ENCODE measurements around the gene SMAP2.
A peak's percentile ranks its signal among the peaks of the same experiment; 100 is the strongest.
"Not testable (repeated sequence)": the region's sequence is repeated elsewhere in the genome, so short reads cannot be mapped to it uniquely, and the experiment has no call there.

The SMAP2 gene

DNA sequence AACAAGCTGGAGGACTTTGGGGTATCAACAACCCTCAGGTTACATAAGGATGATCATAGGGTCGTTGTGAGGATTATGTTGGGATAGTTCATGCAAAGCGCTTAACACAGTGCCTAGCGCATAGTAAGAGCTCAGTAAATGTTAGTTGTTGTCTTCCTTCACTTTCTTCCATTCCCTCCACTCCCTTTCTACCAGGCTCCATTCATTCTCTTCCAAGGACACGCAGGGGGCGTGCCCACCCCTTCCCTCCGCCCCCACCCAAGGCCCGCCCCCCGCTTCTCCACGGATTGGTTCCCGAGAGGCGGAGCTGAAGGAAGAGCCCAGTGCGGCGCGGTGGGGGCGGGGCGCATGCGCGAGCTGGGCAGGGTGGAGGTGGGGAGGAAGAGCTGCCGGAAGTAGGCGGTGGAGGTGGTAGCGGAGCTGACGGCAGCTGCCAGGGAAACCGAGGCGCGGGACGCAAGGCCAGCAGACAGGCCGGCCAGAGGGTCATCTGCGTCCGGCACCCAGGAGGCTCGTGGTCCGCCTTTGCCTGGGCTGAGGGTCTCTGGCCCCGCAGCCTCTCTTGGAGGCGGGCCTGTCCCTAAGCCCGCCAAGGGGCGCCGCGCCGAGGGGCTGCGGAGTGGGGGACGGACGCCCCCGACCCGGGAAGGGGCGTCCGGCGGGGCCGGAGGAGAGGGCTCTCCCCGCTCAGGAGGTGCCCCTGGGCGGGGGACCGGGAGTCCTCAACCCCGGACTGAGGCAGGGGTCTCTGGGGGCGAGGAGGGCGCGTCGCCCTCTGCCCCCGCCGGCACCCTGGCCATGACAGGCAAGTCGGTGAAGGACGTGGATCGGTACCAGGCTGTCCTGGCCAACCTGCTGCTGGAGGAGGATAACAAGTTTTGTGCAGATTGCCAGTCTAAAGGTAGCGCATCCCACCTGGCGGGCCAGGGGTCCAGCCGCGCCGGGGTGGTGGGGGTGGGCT, at the start of gene SMAP2:
Gene SMAP2 (plus strand): TSS at position 405 of the 961 bp plus-strand sequence. CDS start 394 bp downstream, at position 799.
- peak; percentile 77 for DNase-seq

- not testable (repeated sequence) for DNase-seq
Observed at GRCh38 chr1:40331403-40331802, 42.1 kb upstream of the SMAP2 start.

GRCh38 chr1:40332695-40333094, 40.8 kb upstream of the SMAP2 start:
- no peak for DNase-seq

- no peak for DNase-seq
Observed at GRCh38 chr1:40337443-40337842, 36.1 kb upstream of the SMAP2 start.

DNA sequence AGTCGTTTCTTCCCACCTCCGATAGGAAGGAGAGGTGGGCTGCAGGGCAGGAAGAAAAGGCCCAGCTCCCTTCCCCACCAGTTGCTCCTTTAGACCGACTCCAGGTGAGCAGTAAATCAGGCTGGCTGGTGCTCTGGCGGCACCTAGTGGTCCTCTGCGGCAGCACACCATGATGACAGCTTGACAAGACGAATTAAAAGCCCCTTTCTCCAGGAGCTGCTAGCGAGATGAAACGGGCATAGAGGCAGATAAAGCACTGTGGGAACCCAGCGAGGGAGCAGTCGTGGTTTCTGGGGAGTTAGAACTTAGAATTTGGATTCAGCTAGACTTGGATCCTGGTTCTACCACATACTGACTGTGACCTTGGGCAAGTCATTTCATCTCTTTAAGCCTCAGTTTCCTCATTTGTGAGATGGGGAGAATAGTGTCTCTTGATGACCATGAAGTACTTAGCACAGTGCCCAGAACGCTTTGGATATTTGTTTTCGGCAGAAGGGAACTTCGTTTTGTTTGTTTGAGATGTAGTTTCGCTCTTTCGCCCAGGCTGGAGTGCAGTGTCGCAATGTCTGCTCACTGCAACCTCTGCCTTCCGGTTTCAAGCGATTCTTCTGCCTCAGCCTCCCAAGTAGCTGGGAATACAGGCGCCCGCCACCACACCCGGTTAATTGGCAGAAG, 34.6 kb upstream of the SMAP2 start:
- DNase-seq: peak; percentile 29

- no peak for DNase-seq
Observed at GRCh38 chr1:40339420-40340323, 33.9 kb upstream of the SMAP2 start.

- no peak for DNase-seq
Observed at GRCh38 chr1:40341491-40342380, 31.8 kb upstream of the SMAP2 start.

DNA sequence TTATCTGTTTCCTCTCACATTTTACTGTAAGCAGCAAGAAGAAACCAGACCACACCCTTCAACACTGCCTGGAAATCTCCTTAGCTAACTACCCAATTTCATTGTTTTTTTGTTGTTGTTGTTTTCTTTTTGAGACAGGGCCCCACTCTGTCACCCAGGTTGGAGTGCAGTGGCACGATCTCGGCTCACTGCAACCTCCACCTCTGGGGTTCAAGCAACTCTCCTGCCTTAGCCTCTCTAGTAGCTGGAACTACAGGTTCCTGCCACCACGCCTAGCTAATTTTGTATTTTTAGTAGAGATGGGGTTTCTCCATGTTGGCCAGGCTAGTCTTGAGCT, 31.2 kb upstream of the SMAP2 start:
- DNase-seq: not testable (repeated sequence)

DNA sequence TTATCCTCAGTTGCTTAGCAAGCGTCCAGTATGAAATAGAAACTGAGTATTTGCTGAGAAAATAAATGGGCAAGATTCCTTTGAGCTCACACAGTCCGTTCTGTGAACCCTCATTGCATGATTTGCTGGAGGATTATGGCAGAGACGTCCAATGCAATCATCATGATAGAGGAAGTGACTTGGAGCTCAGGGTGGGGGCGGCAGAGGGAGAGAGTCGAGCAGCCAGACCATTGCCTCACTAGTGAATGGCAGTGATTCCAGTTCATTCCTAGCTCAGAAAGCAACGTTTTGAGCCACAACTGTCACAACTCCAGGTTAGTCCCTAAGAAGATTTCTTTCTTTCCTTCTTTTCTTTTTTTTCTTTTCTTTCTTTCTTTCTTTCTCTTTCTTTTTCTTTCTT, 28.9 kb upstream of the SMAP2 start:
- no peak for DNase-seq

GRCh38 chr1:40350391-40350790, 23.1 kb upstream of the SMAP2 start:
- DNase-seq: no peak

- no peak for DNase-seq
Observed at GRCh38 chr1:40351124-40351523, 22.4 kb upstream of the SMAP2 start.

- no peak for DNase-seq
Observed at GRCh38 chr1:40352126-40352525, 21.4 kb upstream of the SMAP2 start.

GRCh38 chr1:40353082-40353481, 20.4 kb upstream of the SMAP2 start:
- no peak for DNase-seq

- DNase-seq: no peak
Observed at GRCh38 chr1:40357625-40358024, 15.9 kb upstream of the SMAP2 start.

DNA sequence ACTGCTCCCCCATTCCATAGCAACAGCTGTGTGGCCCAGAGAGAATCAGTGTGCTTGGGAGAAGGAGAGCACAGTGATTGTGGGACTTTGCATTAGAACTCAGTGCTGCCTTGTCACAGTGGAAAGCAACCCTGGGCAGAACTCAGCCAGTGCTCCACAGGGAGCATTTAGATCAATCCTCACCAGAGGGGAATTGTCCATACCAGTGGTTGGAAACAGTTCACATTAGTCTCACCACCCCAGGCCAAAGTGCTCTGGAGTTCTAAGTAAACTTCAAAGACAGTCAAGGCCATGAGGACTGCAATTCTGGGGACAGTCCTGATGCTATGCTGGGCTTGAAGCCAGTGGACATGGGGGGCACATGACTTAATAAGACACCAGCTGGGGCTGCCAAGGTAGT, 12.9 kb upstream of the SMAP2 start:
- DNase-seq: no peak

GRCh38 chr1:40361201-40361600, 12.3 kb upstream of the SMAP2 start:
- DNase-seq: no peak

DNA sequence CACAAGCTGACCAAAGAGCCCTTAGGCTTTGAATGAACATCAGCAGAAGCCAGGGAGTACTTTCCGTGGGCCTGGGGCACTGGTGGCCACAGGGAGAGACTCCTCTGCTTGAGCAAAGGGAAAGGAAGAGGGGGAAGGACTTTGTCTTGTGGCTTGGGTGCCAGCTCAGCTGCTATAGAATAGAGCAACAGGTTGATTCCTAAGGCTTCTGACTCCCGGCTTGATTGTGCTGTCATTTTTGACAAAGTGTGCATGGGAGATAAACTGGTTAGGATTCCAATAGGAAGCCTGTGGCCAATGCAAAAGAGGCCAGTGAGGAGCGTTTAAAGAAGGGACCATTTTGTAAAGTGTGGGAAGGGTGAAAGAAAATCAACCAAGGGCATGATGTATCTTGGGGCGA, 11.9 kb upstream of the SMAP2 start:
- no peak for DNase-seq

GRCh38 chr1:40362199-40362598, 11.3 kb upstream of the SMAP2 start:
- no peak for DNase-seq

GRCh38 chr1:40362699-40363098, 10.8 kb upstream of the SMAP2 start:
- DNase-seq: no peak

- DNase-seq: no peak
Observed at GRCh38 chr1:40363721-40364120, 9.8 kb upstream of the SMAP2 start.

DNA sequence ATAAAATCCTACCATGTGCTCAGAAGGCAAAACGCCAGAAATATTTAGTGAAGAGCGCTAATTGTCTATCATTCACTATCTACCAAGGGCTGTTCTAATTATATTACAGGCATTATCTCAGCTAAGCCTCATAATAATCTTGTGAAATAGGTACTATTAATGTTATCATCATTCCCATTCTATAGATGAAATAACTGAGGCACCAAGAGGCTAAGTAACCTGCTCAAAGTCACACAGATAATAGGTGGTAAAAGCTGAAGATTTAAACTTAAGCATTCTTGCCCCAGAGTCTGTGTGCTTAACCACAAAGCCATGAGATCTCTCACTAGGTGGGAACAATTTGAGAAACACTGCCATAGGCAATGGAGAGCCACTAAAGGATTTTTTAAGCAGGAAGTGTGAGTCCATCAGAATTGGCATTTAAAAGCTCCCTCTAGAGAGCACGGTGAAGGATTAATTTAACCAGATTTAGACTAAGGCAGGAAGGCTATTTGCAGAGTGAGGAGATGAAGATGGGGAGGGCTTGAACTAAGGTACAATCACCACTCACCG, 1.7 kb upstream of the SMAP2 start:
- no peak for DNase-seq
